Lower leg skin (tissue), 4 donors: Measurements from ENCODE around the gene RHBDL3. TPM values are rescaled to one million over a fixed set of nuclear protein-coding genes. Genes with fewer than 3 reads are reported as not detected.

Experiments used
- DNase-seq, 2 donors: peaks; one replicate each; pipeline ENCODE4 v3.0.0-alpha.2; 2019; ENCODE audit warnings: low spot score in 2 of 2
- H3K4me3 ChIP-seq: fragments of 200-600 bp; sonication (generic); 2 replicates; pipeline ENCODE4 v1.5.1; 2017; ENCODE audit warnings: mild to moderate bottlenecking, low read depth; ENCODE audit not compliant: poor library complexity, severe bottlenecking
- POLR2A ChIP-seq, 2 donors: fragments of 450-650 bp; IDR thresholded peaks; one replicate each; pipeline ENCODE4 v1.6.1; 2016 to 2017; ENCODE audit warnings: antibody characterized with exemption in 2 of 2, mild to moderate bottlenecking in 1 of 2, moderate library complexity in 1 of 2
- WGBS, 2 donors: methylation state at CpG; one replicate each; pipeline ENCODE4 v1.1.5; 2018; 5-methylcytosine and 5-hydroxymethylcytosine counted together
- intact Hi-C: fragments of 100-400 bp; cut with DNase I; formaldehyde crosslinking; loops from one replicate; pipeline ENCODE4 v1.15.0; 2023; ENCODE audit warnings: low total_unique reads
- total RNA-seq, 4 donors: library from RNA; depleted of rRNA; stranded (reverse); fragments of >200 nt; gene quantifications; one replicate each; pipeline ENCODE4 v1.1.0, GENCODE V29; 2016
- TF ChIP-seq, protein P1 (sequence below), 3 donors: fragments of 450-650 bp; IDR thresholded peaks; one replicate each; pipeline ENCODE4 v1.5.1; 2016; ENCODE audit warnings: antibody characterized with exemption in 3 of 3, mild to moderate bottlenecking in 3 of 3, moderate library complexity in 2 of 3

RHBDL3 gene
- total RNA-seq, 4 donors from 2014 or later, result 0.12 to 0.71 (median 0.55) TPM; not detected in 1

DNA sequence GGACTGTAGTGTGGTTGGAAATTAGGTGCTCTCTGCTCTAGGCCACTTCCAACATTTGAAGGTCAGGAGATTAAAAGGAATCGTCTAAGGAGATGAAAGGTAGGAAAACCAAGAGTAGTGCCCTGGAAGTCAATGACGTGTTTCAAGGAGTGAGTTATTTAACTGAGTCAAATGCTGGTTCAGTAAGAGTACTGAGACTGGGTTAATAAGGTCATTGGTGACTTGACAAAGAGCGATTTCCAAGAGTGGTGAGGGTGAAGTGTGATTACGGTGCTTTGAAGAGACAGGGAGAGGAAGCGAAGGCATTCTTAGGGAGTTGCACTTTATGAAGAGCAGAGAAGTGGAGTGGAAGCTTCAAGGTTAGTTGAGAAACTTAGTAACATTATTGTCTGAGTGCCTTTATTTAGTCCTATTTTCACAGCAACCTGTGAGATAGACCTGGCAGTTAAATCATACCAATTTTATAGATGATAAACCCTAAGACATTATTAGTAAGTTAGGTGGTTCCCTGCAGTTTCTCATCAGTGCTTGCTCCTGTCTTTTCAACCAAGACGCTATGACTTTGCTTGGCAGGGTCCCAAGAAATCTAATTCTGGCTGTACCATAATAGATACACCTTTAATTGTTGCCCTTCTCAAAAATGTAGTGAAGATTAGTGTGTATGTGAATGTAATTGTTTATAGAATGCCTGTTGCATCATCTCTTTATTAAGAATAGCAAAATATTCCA lies 90.2 kb downstream of the RHBDL3 start:
- intact Hi-C loops, result no loop called here
- WGBS, 2 donors, result 57 to 58% methylated on average over 6 of the region's 6 CpGs
- TF ChIP-seq, protein P1, sequence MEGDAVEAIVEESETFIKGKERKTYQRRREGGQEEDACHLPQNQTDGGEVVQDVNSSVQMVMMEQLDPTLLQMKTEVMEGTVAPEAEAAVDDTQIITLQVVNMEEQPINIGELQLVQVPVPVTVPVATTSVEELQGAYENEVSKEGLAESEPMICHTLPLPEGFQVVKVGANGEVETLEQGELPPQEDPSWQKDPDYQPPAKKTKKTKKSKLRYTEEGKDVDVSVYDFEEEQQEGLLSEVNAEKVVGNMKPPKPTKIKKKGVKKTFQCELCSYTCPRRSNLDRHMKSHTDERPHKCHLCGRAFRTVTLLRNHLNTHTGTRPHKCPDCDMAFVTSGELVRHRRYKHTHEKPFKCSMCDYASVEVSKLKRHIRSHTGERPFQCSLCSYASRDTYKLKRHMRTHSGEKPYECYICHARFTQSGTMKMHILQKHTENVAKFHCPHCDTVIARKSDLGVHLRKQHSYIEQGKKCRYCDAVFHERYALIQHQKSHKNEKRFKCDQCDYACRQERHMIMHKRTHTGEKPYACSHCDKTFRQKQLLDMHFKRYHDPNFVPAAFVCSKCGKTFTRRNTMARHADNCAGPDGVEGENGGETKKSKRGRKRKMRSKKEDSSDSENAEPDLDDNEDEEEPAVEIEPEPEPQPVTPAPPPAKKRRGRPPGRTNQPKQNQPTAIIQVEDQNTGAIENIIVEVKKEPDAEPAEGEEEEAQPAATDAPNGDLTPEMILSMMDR (IDR thresholded peaks at IDR 0.05), result no peak
- TF ChIP-seq POLR2A (IDR thresholded peaks at IDR 0.05), result no peak
- no peak overlapping the region for H3K4me3 ChIP-seq
- DNase-seq, result no peak

DNA sequence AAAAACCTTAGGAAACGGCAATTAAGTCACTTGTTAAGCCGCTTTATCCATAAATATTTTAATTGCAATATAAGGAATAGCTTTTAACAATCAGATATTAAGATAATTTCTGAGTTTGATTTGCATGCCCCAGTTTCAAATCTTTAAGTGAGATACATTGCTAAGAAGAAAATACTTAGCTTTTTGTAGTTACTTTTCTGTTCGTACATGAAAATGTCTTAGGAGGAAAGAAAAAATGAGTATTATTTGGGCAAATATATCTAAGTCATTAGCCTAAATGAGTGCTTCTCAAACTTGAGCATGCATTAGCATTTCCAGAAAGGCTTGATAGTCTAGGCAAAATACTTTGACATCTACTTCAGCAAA lies 90.7 kb downstream of the RHBDL3 start:
- WGBS, 2 donors, result 68 to 69% methylated on average over 3 of the region's 3 CpGs
- no peak for DNase-seq
- TF ChIP-seq, protein P1 (IDR thresholded peaks at IDR 0.05), result no peak
- no peak for TF ChIP-seq POLR2A (IDR thresholded peaks at IDR 0.05)
- intact Hi-C loops, result no loop called here
- no peak overlapping the region for H3K4me3 ChIP-seq

DNA sequence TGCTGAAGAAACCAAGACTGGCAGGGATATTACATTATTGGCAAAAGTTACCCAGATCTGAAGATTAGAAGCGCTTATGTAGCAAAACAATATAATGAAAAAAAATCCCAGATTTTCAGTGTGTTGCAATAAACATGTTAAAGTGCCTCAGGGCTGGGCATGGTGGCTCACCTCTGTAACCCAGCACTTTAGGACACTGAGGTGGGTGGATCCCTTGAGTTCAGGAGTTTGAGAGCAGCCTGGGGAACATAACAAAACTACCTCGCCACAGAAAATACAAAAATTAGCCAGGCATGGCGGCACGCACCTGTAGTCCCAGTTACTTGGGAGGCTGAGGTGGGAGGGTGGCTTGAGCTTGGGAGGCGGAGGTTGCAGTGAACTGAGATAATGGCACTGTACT lies 91.1 kb downstream of the RHBDL3 start:
- DNase-seq, result no peak
- intact Hi-C loops, result no loop called here
- 65 to 76% methylated on average over 5 of the region's 5 CpGs for WGBS, 2 donors
- no peak for TF ChIP-seq POLR2A (IDR thresholded peaks at IDR 0.05)
- TF ChIP-seq, protein P1 (IDR thresholded peaks at IDR 0.05), result no peak
- no peak overlapping the region for H3K4me3 ChIP-seq

DNA sequence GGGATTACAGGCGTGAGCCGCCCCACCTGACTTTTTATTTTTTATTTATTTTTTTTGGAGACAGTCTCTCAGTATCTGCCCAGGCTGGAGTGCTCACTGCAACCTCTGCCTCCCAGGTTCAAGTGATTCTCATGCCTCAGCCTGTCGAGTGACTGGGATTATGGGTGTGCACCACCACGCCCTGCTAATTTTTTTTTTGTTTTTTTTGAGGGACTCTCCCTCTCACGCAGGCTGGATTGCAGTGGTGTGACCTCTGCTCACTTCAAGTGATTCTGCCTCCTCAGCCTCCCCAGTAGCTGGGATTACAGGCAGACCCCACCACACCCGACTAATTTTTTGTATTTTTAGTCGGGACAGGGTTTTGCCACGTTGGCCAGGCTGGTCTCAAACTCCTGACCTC lies 92.0 kb downstream of the RHBDL3 start:
- WGBS, 2 donors, result 69% methylated on average over 8 of the region's 8 CpGs
- H3K4me3 ChIP-seq, result no peak overlapping the region
- peak in 1 of 2 donors; percentile 58 for DNase-seq
- intact Hi-C loops, result no loop called here
- no peak for TF ChIP-seq POLR2A (IDR thresholded peaks at IDR 0.05)
- TF ChIP-seq, protein P1 (IDR thresholded peaks at IDR 0.05), result no peak

DNA sequence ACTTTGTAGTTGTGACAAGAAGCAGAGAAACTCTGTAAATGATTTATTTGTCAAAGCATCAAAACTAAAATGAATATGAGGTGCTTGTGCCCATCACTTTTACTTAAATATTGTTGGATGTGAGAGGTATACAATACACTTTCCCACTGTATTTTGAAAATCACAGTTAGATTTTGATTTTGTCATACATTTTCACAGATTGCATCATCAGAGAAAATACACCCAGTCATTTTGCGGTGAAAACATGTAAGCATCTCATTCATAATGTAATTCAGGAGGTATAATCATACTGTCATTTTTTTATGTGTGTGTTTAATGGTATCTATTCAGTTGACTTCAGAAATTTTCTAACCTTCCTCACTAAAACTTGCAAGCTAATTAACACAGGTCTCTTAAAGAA lies 95.6 kb downstream of the RHBDL3 start:
- 93 to 95% methylated on average over 1 of the region's 1 CpG for WGBS, 2 donors
- TF ChIP-seq, protein P1 (IDR thresholded peaks at IDR 0.05), result no peak
- TF ChIP-seq POLR2A (IDR thresholded peaks at IDR 0.05), result no peak
- no peak for DNase-seq
- intact Hi-C loops, result no loop called here
- no peak overlapping the region for H3K4me3 ChIP-seq

DNA sequence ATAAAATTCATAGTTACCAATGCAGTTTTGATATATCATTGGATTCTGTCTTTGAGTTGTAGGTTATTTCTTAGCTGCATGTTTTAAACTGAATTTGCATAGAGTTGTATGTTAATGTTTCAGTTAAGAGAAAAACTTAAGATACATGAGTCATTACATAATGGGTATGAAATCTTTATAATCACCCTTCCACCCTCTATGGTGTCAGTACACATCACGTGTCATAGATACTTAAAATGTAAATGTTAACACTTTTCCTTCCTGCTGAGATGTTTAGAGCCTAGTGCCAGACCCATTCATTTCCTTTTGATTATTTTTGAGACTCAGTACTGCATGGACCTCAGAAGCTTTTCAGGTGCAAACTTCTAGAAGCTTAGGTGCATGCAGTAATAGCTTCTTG lies 104.8 kb downstream of the RHBDL3 start:
- DNase-seq, result no peak
- no peak for TF ChIP-seq POLR2A (IDR thresholded peaks at IDR 0.05)
- TF ChIP-seq, protein P1 (IDR thresholded peaks at IDR 0.05), result no peak
- intact Hi-C loops, result no loop called here
- no peak overlapping the region for H3K4me3 ChIP-seq
- 56 to 63% methylated on average over 1 of the region's 1 CpG for WGBS, 2 donors
